HepG2 (cell line): Measurements from ENCODE around the gene BLCAP. TPM values are rescaled to one million over a fixed set of nuclear protein-coding genes. Genes with fewer than 3 reads are reported as not detected.
A peak's percentile ranks its signal among the peaks of the same experiment; 100 is the strongest.

Experiments used
- AFF4 ChIP-seq: sonication (generic); formaldehyde crosslinking; IDR thresholded peaks from 2 replicates; pipeline ENCODE4 v1.4.0; 2020; ENCODE audit warnings: missing genetic modification reagents
- ATF7-NPFF ChIP-seq: sonication (generic); formaldehyde crosslinking; IDR thresholded peaks from 2 replicates; pipeline ENCODE4 v1.8.1; 2023; ENCODE audit warnings: mild to moderate bottlenecking, low read depth, missing genetic modification reagents, moderate library complexity
- HCFC1 ChIP-seq: fragments of 150-350 bp; IDR thresholded peaks from 2 replicates; pipeline ENCODE4 v1.6.1; 2014; ENCODE audit warnings: low read depth, low read length
- HIVEP1 ChIP-seq: sonication (generic); formaldehyde crosslinking; IDR thresholded peaks from 2 replicates; pipeline ENCODE4 v1.4.0; 2020; ENCODE audit warnings: mild to moderate bottlenecking, missing genetic modification reagents
- HMG20B ChIP-seq: conservative IDR thresholded peaks from 2 replicates; pipeline ENCODE4 v1.6.1; 2016; ENCODE audit warnings: missing genetic modification reagents, missing compliant biosample characterization
- HMGA1 ChIP-seq: sonication (generic); formaldehyde crosslinking; conservative IDR thresholded peaks from 2 replicates; pipeline ENCODE4 v1.4.0; 2020; ENCODE audit warnings: missing genetic modification reagents
- IKZF1 ChIP-seq: fragments of 450-650 bp; IDR thresholded peaks from 2 replicates; pipeline ENCODE4 v1.7.1; 2016
- MAF1 ChIP-seq: sonication (generic); formaldehyde crosslinking; IDR thresholded peaks from 2 replicates; pipeline ENCODE4 v1.5.0; 2020; ENCODE audit warnings: missing genetic modification reagents, borderline replicate concordance
- MNT ChIP-seq: fragments of 450-650 bp; IDR thresholded peaks from 2 replicates; pipeline ENCODE4 v1.6.1; 2016
- NBN ChIP-seq: fragments of 450-650 bp; conservative IDR thresholded peaks from 2 replicates; pipeline ENCODE4 v1.6.1; 2017
- NCOA5 ChIP-seq: sonication (generic); formaldehyde crosslinking; IDR thresholded peaks from 2 replicates; pipeline ENCODE4 v1.4.0; 2020; ENCODE audit warnings: missing genetic modification reagents
- RAD21 ChIP-seq: fragments of 450-650 bp; formaldehyde crosslinking; IDR thresholded peaks from 2 replicates; pipeline ENCODE4 v1.5.0; 2020; ENCODE audit warnings: mild to moderate bottlenecking
- REST ChIP-seq, 2 experiments: IDR thresholded peaks; 2 replicates each; pipeline ENCODE4 v1.6.1; 2011 to 2012; ENCODE audit warnings: low read length in 2 of 2, borderline replicate concordance in 1 of 2, low read depth in 1 of 2, mild to moderate bottlenecking in 1 of 2, moderate library complexity in 1 of 2
- TFDP2 ChIP-seq: sonication (generic); formaldehyde crosslinking; IDR thresholded peaks from 2 replicates; pipeline ENCODE4 v1.4.0; 2020; ENCODE audit warnings: missing genetic modification reagents
- TSC22D2 ChIP-seq: sonication (generic); formaldehyde crosslinking; IDR thresholded peaks from 2 replicates; pipeline ENCODE4 v1.5.1; 2020; ENCODE audit warnings: missing genetic modification reagents, mild to moderate bottlenecking, borderline replicate concordance
- ZNF160 ChIP-seq: sonication (generic); formaldehyde crosslinking; IDR thresholded peaks from 2 replicates; pipeline ENCODE4 v1.8.0; 2022; ENCODE audit warnings: mild to moderate bottlenecking, inconsistent platforms, missing genetic modification reagents
- ZNF724P ChIP-seq: sonication (generic); formaldehyde crosslinking; IDR thresholded peaks from 2 replicates; pipeline ENCODE4 v1.8.0; 2022; ENCODE audit warnings: missing genetic modification reagents, borderline replicate concordance
- ZNF790 ChIP-seq: sonication (generic); formaldehyde crosslinking; IDR thresholded peaks from 2 replicates; pipeline ENCODE4 v1.8.0; 2022; ENCODE audit warnings: missing genetic modification reagents, mild to moderate bottlenecking, borderline replicate concordance
- ZNF839 ChIP-seq: sonication (generic); formaldehyde crosslinking; IDR thresholded peaks from 2 replicates; pipeline ENCODE4 v1.4.0; 2020; ENCODE audit warnings: missing genetic modification reagents, mild to moderate bottlenecking, borderline replicate concordance
- polyA plus RNA-seq, 8 experiments: library from polyadenylated mRNA; depleted of rRNA in 3 of 8; stranded (reverse) in 7 of 8; unstranded in 1 of 8; fragments of >200 nt; fragmentation: Illumina TruSeq in 4 of 8; extraction: Trizol in 4 of 8; gene quantifications; 2 replicates each; pipeline versions ENCODE4 v1.2.1 to v1.2.3, GENCODE V29; 2011 to 2016; ENCODE audit warnings: low read depth in 4 of 8, missing spikeins in 1 of 8, mixed read lengths in 1 of 8; ENCODE audit not compliant: insufficient read depth in 1 of 8
- total RNA-seq, 5 experiments: library from RNA; depleted of rRNA; stranded (reverse); fragments of >200 nt; fragmentation: Illumina TruSeq; extraction: Trizol; gene quantifications; 2 replicates each; pipeline ENCODE4 v1.2.3, GENCODE V29; 2016; ENCODE audit warnings: low read depth in 1 of 5

The BLCAP gene
- total and polyA plus RNA-seq, 2 of the 13 experiments (the other 11 are each of a cell fraction or from before 2014, with no cell fraction given) = 52.4 to 86.8 TPM

GRCh38 chr20:37527638-37528445 lies at the start of gene BLCAP (continued):
- peak in 1 of 2 experiments; percentile 56; a peak in 1 of 4 replicates for TF ChIP-seq REST (IDR thresholded peaks at IDR 0.05; ENCODE audit: borderline replicate concordance in 1 of 2, low read depth in 1 of 2, low read length in 2 of 2)
- TF ChIP-seq HIVEP1 (CRISPR knock-in tag) = peak; percentile 74
- TF ChIP-seq HMG20B (CRISPR knock-in tag) = peak; percentile 71
- peak; percentile 56; the same call in 1 of the 2 replicates for TF ChIP-seq ATF7-NPFF
- peak; percentile 44; the same call in 1 of the 2 replicates for TF ChIP-seq ZNF790
- no peak for TF ChIP-seq NBN
- peak; percentile 80 for TF ChIP-seq TFDP2 (CRISPR knock-in tag)
- no peak for TF ChIP-seq MAF1 (CRISPR knock-in tag)
- peak; percentile 64 for TF ChIP-seq HCFC1
- TF ChIP-seq IKZF1 = no peak
- no peak for TF ChIP-seq NCOA5
- peak; percentile 50; the same call in 1 of the 2 replicates for TF ChIP-seq MNT
- peak; percentile 90; the same call in 1 of the 2 replicates for TF ChIP-seq TSC22D2 (CRISPR knock-in tag)
- 0 out of 2 replicates have a peak, but pooled peaks have one; percentile 23 for TF ChIP-seq AFF4 (CRISPR knock-in tag)
- no peak for TF ChIP-seq HMGA1 (CRISPR knock-in tag)
- peak; percentile 44 for TF ChIP-seq RAD21 (CRISPR knock-in tag)
- TF ChIP-seq ZNF839 (CRISPR knock-in tag) = no peak; the same call in 1 of the 2 replicates
- TF ChIP-seq ZNF724P (CRISPR knock-in tag) = peak; percentile 56
- TF ChIP-seq ZNF160 (CRISPR knock-in tag) = 0 out of 2 replicates have a peak, but pooled peaks have one; percentile 48
